ENCODE measurements around the gene CDKN2D.

The CDKN2D gene

GRCh38 chr19:10601999-10602329 is 33.2 kb upstream of the CDKN2D start:
- TF ChIP-seq TAF1 (IDR thresholded peaks at IDR 0.05; ENCODE audit: borderline replicate concordance, low read depth, low read length) (no peak), POLR2A (IDR thresholded peaks at IDR 0.05; ENCODE audit: low read depth, low read length) (no peak), POLR2AphosphoS5 (IDR thresholded peaks at IDR 0.05; ENCODE audit: low read depth, low read length) (no peak)
- DNase-seq (ENCODE audit: insufficient read length) (no peak), FAIRE-seq (peak; percentile 64)

DNA sequence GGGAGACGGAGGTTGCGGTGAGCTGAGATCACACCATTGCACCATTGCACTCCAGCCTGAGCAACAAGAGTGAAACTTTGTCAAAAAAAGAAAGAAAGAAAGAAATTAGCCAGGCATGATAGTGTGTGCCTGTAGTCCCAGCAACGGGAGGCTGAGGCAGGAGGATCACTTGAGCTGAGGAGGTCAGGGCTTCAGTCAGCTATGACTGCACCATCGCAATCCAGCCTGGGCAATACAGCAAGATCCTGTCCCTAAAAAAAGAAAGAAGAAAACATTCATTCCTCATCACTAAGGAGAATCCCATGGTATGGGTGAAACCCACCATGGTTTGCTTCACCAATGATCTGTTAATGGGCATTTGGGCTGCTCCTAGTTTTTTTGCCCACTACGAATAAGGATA is 31.4 kb upstream of the CDKN2D start:
- TF ChIP-seq POLR2A (IDR thresholded peaks at IDR 0.05; ENCODE audit: low read depth, low read length) (no peak), POLR2AphosphoS5 (IDR thresholded peaks at IDR 0.05; ENCODE audit: low read depth, low read length) (no peak), TAF1 (IDR thresholded peaks at IDR 0.05; ENCODE audit: borderline replicate concordance, low read depth, low read length) (no peak)
- no peak for DNase-seq (ENCODE audit: insufficient read length)
- no peak for FAIRE-seq

DNA sequence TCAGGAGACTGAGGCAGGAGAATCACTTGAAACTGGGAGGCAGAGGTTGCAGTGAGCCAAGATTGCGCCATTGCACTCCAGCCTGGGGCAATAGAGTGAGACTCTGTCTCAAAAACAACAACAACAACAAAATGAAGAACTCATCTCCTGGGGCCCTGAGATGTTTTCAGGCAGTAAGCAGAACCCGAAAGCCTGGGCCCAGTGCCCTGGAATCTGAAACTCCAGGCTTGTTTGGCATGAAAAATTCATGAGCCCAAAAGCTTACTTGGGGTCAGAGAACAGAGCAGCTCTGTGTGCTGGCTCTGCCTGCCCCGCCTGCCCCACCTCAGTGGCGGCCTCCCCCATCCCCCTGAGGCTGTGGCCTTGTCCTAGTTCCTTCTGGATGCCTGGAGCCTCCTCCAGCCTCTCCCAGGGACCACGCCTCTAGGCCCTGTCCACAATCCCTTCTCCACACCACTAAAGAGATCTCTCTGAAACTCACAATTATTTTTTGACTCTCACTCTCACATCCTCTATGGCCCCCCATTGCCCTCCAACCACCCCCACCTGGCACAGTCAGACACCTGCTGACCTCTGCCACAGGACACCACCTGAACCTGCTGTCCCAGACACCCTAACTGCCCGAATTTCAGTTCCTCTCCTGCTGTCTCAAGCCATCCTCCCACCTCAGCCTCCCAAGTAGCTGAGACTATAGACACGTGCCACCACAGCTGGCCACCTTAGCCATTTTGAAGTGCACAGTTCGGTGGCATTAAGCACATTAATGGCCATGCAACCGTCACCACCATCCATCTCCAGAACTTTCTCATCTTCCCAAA is 25.2 kb upstream of the CDKN2D start:
- TF ChIP-seq POLR2AphosphoS5 (IDR thresholded peaks at IDR 0.05; ENCODE audit: low read depth, low read length), result no peak
- TF ChIP-seq POLR2A (IDR thresholded peaks at IDR 0.05; ENCODE audit: low read depth, low read length), result no peak
- no peak for TF ChIP-seq TAF1 (IDR thresholded peaks at IDR 0.05; ENCODE audit: borderline replicate concordance, low read depth, low read length)
- FAIRE-seq (peak; percentile 74), DNase-seq (ENCODE audit: insufficient read length) (no peak)

- DNase-seq (ENCODE audit: insufficient read length) (no peak), FAIRE-seq (no peak)
- TF ChIP-seq TAF1 (IDR thresholded peaks at IDR 0.05; ENCODE audit: borderline replicate concordance, low read depth, low read length) (no peak), POLR2AphosphoS5 (IDR thresholded peaks at IDR 0.05; ENCODE audit: low read depth, low read length) (no peak), POLR2A (IDR thresholded peaks at IDR 0.05; ENCODE audit: low read depth, low read length) (no peak)
Observed at GRCh38 chr19:10593148-10593547, 24.4 kb upstream of the CDKN2D start.

DNA sequence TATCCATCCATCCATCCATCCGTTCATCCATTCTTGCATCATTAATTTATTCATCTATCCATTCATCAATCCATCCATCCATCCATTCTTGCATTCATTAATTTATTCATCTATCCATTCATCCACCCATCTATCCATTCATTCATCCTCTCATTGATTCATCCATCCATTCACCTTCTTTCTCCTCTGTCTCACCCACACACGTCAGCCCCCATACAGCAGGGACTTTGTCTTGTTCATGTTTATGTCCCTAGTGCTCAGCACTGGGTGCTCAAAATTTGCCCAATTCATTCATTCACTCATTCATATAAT is 19.0 kb upstream of the CDKN2D start:
- no peak for FAIRE-seq
- TF ChIP-seq POLR2A (IDR thresholded peaks at IDR 0.05; ENCODE audit: low read depth, low read length) (no peak), POLR2AphosphoS5 (IDR thresholded peaks at IDR 0.05; ENCODE audit: low read depth, low read length) (no peak), TAF1 (IDR thresholded peaks at IDR 0.05; ENCODE audit: borderline replicate concordance, low read depth, low read length) (no peak)
- no peak for DNase-seq (ENCODE audit: insufficient read length)

GRCh38 chr19:10587022-10587838 is 18.5 kb upstream of the CDKN2D start, which contains the start of gene AP1M2:
TSS of gene AP1M2 (minus strand) at chr19:10587312. CDS start at chr19:10587231, 81 bp downstream.
- DNase-seq (ENCODE audit: insufficient read length), result no peak
- no peak for FAIRE-seq
- TF ChIP-seq POLR2A (IDR thresholded peaks at IDR 0.05; ENCODE audit: low read depth, low read length) (no peak), POLR2AphosphoS5 (IDR thresholded peaks at IDR 0.05; ENCODE audit: low read depth, low read length) (no peak), TAF1 (IDR thresholded peaks at IDR 0.05; ENCODE audit: borderline replicate concordance, low read depth, low read length) (no peak)

DNA sequence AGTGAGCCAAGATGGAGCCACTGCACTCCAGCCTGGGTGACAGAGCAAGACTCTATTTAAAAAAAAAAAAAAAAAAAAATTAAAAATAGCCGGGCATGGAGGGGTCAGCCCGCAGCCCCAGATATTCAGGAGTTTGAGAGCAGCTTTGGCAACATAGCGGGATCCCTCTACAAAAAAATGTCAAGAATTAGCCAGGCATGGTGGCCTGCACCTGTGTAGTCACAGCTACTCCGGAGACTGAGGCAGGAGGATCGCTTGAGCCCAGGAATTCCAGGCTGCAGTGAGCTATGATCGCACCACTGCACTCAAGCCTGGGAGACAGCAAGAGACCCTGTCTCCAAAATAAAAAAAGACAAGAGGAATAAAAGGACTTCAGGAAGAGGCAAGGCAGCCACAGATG is 17.6 kb upstream of the CDKN2D start:
- no peak for FAIRE-seq
- TF ChIP-seq POLR2AphosphoS5 (IDR thresholded peaks at IDR 0.05; ENCODE audit: low read depth, low read length), result no peak
- no peak for TF ChIP-seq TAF1 (IDR thresholded peaks at IDR 0.05; ENCODE audit: borderline replicate concordance, low read depth, low read length)
- no peak for TF ChIP-seq POLR2A (IDR thresholded peaks at IDR 0.05; ENCODE audit: low read depth, low read length)
- DNase-seq (ENCODE audit: insufficient read length), result no peak

DNA sequence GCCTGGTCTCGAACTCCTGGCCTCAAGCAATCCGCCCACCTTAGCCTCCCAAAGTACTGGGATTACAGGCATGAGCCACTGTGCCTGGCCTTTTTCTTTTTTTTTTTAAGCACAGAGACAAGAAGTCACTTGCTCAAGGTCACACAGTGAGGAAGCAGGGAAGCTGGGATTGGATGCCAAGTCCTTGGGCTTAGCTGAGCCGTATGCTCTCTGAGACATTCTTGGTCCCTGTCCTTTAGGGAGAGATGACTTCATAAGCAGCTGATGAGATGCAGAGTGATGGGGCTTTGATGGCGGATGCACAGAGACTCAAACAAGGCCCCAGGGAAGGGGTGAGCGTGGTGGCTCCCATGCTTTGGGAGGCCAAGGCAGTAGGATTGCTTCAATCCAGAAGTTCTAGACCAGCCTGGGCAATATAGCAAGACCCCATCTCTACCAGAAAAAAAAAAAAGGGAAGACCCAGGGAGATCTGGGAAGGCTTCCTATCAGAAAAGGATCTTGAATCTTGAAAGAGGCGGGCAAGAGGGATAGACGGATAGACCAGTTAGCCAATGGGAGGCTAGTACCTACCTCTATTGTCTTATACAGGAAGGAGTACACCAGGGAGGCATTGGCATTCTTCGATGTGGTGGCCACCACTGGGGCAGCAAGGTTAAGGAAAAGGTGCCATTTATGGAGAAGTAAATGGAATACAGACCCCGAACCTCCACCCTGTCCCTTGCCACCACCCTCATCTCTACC is 14.4 kb upstream of the CDKN2D start:
- DNase-seq (ENCODE audit: insufficient read length), result no peak
- FAIRE-seq, result no peak

GRCh38 chr19:10582091-10582490 is 13.3 kb upstream of the CDKN2D start:
- TF ChIP-seq TAF1 (IDR thresholded peaks at IDR 0.05; ENCODE audit: borderline replicate concordance, low read depth, low read length) (no peak), POLR2A (IDR thresholded peaks at IDR 0.05; ENCODE audit: low read depth, low read length) (no peak), POLR2AphosphoS5 (IDR thresholded peaks at IDR 0.05; ENCODE audit: low read depth, low read length) (no peak)
- FAIRE-seq (no peak), DNase-seq (ENCODE audit: insufficient read length) (no peak)

More for the DNA sequence above, 14.4 kb upstream of the CDKN2D start:
- TF ChIP-seq TAF1 (IDR thresholded peaks at IDR 0.05; ENCODE audit: borderline replicate concordance, low read depth, low read length), result no peak
- TF ChIP-seq POLR2A (IDR thresholded peaks at IDR 0.05; ENCODE audit: low read depth, low read length), result no peak
- no peak for TF ChIP-seq POLR2AphosphoS5 (IDR thresholded peaks at IDR 0.05; ENCODE audit: low read depth, low read length)

GRCh38 chr19:10580979-10581631 is 12.3 kb upstream of the CDKN2D start:
- FAIRE-seq (peak; percentile 89), DNase-seq (ENCODE audit: insufficient read length) (peak; percentile 71)
- no peak for TF ChIP-seq TAF1 (IDR thresholded peaks at IDR 0.05; ENCODE audit: borderline replicate concordance, low read depth, low read length)

GRCh38 chr19:10577951-10578350 is 9.2 kb upstream of the CDKN2D start:
- DNase-seq (ENCODE audit: insufficient read length) (no peak), FAIRE-seq (no peak)
- TF ChIP-seq TAF1 (IDR thresholded peaks at IDR 0.05; ENCODE audit: borderline replicate concordance, low read depth, low read length) (no peak), POLR2A (IDR thresholded peaks at IDR 0.05; ENCODE audit: low read depth, low read length) (no peak), POLR2AphosphoS5 (IDR thresholded peaks at IDR 0.05; ENCODE audit: low read depth, low read length) (no peak)
